HG03469 (cell line): ENCODE measurements around the gene PCBP1.
"Not testable (repeated sequence)": the region's sequence is repeated elsewhere in the genome, so short reads cannot be mapped to it uniquely, and the experiment has no call there.

Source experiments
- ATAC-seq: cut with Tn5 transposase; IDR thresholded peaks from one replicate; pipeline ENCODE4 v1.9.1; 2021; ENCODE audit warnings: mild to moderate bottlenecking, moderate library complexity, moderate number of reproducible peaks; ENCODE audit not compliant: unreplicated experiment

Gene PCBP1

GRCh38 chr2:70095720-70096670 is 8.7 kb downstream of the PCBP1 start:
- ATAC-seq = no peak

DNA sequence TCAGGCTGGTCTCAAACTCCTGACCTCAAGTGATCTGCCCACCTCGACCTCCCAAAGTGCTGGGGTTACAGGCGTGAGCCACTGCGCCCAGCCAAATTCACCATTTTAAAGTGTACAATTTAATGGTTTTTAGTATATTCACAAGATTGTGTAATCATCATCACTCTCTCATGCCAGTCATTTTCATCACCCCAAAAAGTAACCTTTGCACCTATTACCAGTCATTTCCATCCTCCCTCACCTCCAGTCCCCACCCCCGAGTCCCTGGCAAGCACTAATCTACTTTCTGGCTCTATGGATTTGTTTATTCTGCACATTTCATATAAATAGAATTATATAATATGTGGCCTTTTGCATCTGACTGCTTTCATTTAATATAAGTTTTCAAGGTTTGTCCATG is 10.8 kb downstream of the PCBP1 start:
- no peak for ATAC-seq

DNA sequence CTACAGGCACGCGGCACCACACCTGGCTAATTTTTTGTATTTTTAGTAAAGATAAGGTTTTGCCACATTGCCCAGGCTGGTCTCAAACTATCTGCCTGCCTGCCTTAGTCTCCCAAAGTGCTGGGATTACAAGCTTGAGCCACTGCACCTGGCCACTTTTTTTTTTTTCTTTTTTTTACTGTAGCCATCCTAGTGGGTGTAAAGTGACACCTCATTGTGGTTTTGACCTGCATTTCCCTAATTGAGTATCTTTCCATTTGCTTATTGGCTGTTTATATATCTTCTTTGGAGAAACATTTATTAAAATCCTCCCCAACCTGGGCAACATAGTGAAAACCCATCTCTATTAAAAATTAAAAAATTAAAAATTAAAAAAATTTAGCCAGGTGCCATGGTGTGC is 12.0 kb downstream of the PCBP1 start:
- ATAC-seq = no peak

- ATAC-seq = no peak
Observed at GRCh38 chr2:70101174-70101573, 13.9 kb downstream of the PCBP1 start.

DNA sequence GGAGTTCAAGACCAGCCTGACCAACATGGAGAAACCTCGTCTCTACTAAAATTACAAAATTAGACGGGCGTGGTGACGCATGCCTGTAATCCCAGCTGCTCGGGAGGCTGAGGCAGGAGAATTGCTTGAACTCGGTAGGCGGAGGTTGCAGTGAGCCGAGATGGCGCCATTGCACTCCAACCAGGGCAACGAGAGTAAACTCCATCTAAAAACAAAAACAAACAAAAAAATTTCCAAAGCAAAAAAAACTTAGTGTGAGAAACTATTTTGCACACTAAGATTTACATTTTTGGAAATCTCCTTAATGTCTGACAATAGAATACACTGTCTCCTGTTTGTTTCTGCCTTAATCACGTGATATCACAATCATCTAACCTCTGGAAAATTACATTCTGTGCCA is 14.4 kb downstream of the PCBP1 start:
- ATAC-seq = not testable (repeated sequence)

DNA sequence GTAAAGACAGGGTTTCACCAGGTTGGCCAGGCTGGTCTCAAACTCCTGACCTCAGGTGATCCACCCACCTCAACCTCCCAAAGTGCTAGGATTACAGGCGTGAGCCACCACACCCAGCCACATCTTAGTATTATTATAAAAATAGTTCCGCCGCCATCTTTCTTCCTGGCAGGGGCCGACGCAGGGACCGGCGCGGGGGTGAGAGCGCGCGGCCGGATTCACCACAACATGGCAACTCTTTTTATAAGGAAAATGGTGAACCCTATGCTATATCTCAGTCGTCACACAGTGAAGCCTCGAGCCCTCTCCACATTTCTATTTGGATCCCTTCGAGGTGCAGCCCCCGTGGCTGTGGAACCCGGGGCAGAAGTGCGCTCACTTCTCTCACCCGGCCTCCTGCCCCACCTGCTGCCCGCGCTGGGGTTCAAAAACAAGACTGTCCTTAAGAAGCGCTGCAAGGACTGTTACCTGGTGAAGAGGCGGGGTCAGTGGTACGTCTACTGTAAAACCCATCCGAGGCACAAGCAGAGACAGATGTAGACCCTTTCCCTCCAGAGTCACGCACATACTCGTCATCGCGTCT is 15.1 kb downstream of the PCBP1 start:
- ATAC-seq = not testable (repeated sequence)

- ATAC-seq = no peak
Observed at GRCh38 chr2:70103531-70104061, 16.3 kb downstream of the PCBP1 start.

- no peak for ATAC-seq
Observed at GRCh38 chr2:70104231-70105111, 17.2 kb downstream of the PCBP1 start.

- not testable (repeated sequence) for ATAC-seq
Observed at GRCh38 chr2:70106138-70106537, 18.9 kb downstream of the PCBP1 start.

DNA sequence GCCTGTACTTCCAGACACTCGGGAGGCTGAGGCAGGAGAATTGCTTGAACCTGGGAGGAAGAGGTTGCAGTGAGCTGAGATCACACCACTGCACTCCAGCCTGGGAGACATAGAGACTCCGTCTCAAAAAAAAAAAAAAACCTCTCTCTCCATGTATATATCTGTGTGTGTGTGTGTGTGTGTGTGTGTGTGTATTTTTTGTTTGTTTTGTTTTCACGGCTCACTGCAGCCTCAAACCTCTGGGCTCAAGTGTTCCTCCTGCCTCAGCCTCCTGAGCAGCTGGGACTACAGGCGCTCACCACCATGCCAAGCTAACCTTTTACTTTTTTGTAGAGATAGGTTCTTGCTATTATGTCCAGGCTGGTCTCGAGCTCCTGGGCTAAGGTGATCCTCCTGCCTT is 23.1 kb downstream of the PCBP1 start:
- ATAC-seq = not testable (repeated sequence)

- ATAC-seq = no peak
Observed at GRCh38 chr2:70111752-70112591, 24.7 kb downstream of the PCBP1 start.

- no peak for ATAC-seq
Observed at GRCh38 chr2:70113359-70114070, 26.2 kb downstream of the PCBP1 start.

GRCh38 chr2:70115646-70116442 is 28.6 kb downstream of the PCBP1 start:
- no peak for ATAC-seq

- ATAC-seq = no peak
Observed at GRCh38 chr2:70116936-70117552, 29.8 kb downstream of the PCBP1 start.

GRCh38 chr2:70118798-70119454 is 31.6 kb downstream of the PCBP1 start:
- ATAC-seq = no peak

DNA sequence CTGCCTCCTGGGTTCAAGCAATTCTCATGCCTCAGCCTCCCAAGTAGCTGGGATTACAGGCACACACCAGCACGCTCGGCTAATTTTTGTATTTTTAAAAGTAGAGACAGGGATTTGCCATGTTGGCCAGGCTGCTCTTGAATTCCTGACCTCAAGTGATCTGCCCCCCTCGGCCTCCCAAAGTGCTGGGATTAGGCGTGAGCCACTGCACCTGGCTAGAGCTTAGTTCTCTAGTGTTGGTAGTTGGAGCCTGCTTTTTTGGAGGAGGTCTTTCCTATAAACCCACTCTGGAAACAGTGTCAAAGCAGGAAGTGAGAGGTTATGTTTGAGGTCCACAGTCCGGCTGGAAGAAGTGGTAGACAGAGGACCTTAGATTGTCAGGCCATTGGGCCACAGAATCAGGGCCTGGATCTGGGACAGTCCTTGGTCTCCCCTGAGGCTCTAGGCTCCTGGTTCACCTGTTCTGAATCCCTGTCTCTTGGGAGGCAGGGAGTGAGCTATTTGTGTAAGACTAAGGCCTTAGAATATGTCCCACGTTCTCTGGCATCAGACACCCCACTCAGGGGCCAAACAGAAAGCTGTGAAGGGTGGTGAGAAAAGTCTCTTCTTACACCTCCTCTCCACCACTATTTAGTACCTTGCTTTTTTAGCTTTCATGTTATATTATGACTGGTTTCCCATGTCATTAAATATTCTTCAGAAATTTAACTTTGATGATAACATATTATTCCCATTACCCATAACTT is 34.5 kb downstream of the PCBP1 start:
- ATAC-seq = no peak

GRCh38 chr2:70122470-70122869 is 35.2 kb downstream of the PCBP1 start:
- ATAC-seq = no peak
